ENCODE measurements around the gene FGF6. TPM values are rescaled to one million over a fixed set of nuclear protein-coding genes. Genes with fewer than 3 reads are reported as not detected.
"Not testable (repeated sequence)": the region's sequence is repeated elsewhere in the genome, so short reads cannot be mapped to it uniquely, and the experiment has no call there.

FGF6 gene
- total RNA-seq, 1 donor from 2014 or later: not detected

GRCh38 chr12:4404877-4405637, 40.6 kb downstream of the FGF6 start:
- peaks cover 22% of the 10 kb centered on the region for H3K27me3 Mint-ChIP-seq (ENCODE audit: low read depth)
- H3K4me1 Mint-ChIP-seq (ENCODE audit: low read depth); H3K9me3 Mint-ChIP-seq; H3K27ac Mint-ChIP-seq; H3K4me3 Mint-ChIP-seq (ENCODE audit: low read depth); DNase-seq (ENCODE audit: low spot score); H3K36me3 Mint-ChIP-seq (ENCODE audit: low read depth); intact Hi-C loops (cut with micrococcal nuclease): not testable (repeated sequence)

- H3K27me3 Mint-ChIP-seq (ENCODE audit: low read depth): peaks cover 26% of the 10 kb centered on the region
- no peak for DNase-seq (ENCODE audit: low spot score)
- intact Hi-C loops (cut with micrococcal nuclease): no loop called here
- no peaks in the 10 kb centered on the region for H3K4me1 Mint-ChIP-seq (ENCODE audit: low read depth)
- no peak overlapping the region for H3K4me3 Mint-ChIP-seq (ENCODE audit: low read depth)
- no peak overlapping the region for H3K27ac Mint-ChIP-seq
- H3K9me3 Mint-ChIP-seq: no peaks in the 10 kb centered on the region
- no peaks in the 10 kb centered on the region for H3K36me3 Mint-ChIP-seq (ENCODE audit: low read depth)
Measured at GRCh38 chr12:4402996-4403395, 42.6 kb downstream of the FGF6 start.

GRCh38 chr12:4401117-4401516, 44.5 kb downstream of the FGF6 start:
- Mint-ChIP-seq H3K36me3 (ENCODE audit: low read depth) (no peaks in the 10 kb centered on the region), H3K9me3 (no peaks in the 10 kb centered on the region), H3K27ac (no peak overlapping the region), H3K4me3 (ENCODE audit: low read depth) (no peak overlapping the region), H3K27me3 (ENCODE audit: low read depth) (peaks cover 34% of the 10 kb centered on the region), H3K4me1 (ENCODE audit: low read depth) (no peaks in the 10 kb centered on the region)
- intact Hi-C loops (cut with micrococcal nuclease): no loop called here
- DNase-seq (ENCODE audit: low spot score): no peak

- intact Hi-C loops (cut with micrococcal nuclease): no loop called here
- Mint-ChIP-seq H3K36me3 (ENCODE audit: low read depth) (no peaks in the 10 kb centered on the region), H3K27ac (no peak overlapping the region)
Measured at GRCh38 chr12:4395818-4396217, 49.8 kb downstream of the FGF6 start.

GRCh38 chr12:4393211-4393610, 52.4 kb downstream of the FGF6 start:
- intact Hi-C loops (cut with micrococcal nuclease): no loop called here
- H3K27me3 Mint-ChIP-seq (ENCODE audit: low read depth): peaks cover 35% of the 10 kb centered on the region
- no peaks in the 10 kb centered on the region for H3K4me1 Mint-ChIP-seq (ENCODE audit: low read depth)
- no peak overlapping the region for H3K27ac Mint-ChIP-seq
- no peaks in the 10 kb centered on the region for H3K9me3 Mint-ChIP-seq
- DNase-seq (ENCODE audit: low spot score): no peak
- H3K36me3 Mint-ChIP-seq (ENCODE audit: low read depth): no peaks in the 10 kb centered on the region
- no peak overlapping the region for H3K4me3 Mint-ChIP-seq (ENCODE audit: low read depth)

More at GRCh38 chr12:4395818-4396217, 49.8 kb downstream of the FGF6 start:
- Mint-ChIP-seq H3K4me3 (ENCODE audit: low read depth) (no peak overlapping the region), H3K9me3 (no peaks in the 10 kb centered on the region), H3K4me1 (ENCODE audit: low read depth) (no peaks in the 10 kb centered on the region), H3K27me3 (ENCODE audit: low read depth) (peaks cover 47% of the 10 kb centered on the region)
- DNase-seq (ENCODE audit: low spot score): no peak

GRCh38 chr12:4392223-4392742, 53.3 kb downstream of the FGF6 start:
- Mint-ChIP-seq H3K27ac (no peak overlapping the region), H3K4me1 (ENCODE audit: low read depth) (no peaks in the 10 kb centered on the region), H3K27me3 (ENCODE audit: low read depth) (peaks cover 34% of the 10 kb centered on the region), H3K4me3 (ENCODE audit: low read depth) (no peak overlapping the region), H3K36me3 (ENCODE audit: low read depth) (no peaks in the 10 kb centered on the region), H3K9me3 (no peaks in the 10 kb centered on the region)
- no peak for DNase-seq (ENCODE audit: low spot score)
- intact Hi-C loops (cut with micrococcal nuclease): no loop called here

GRCh38 chr12:4388662-4389061, 57.0 kb downstream of the FGF6 start:
- Mint-ChIP-seq H3K4me3 (ENCODE audit: low read depth) (no peak overlapping the region), H3K36me3 (ENCODE audit: low read depth) (no peaks in the 10 kb centered on the region), H3K9me3 (no peaks in the 10 kb centered on the region), H3K27me3 (ENCODE audit: low read depth) (peaks cover 24% of the 10 kb centered on the region), H3K4me1 (ENCODE audit: low read depth) (no peaks in the 10 kb centered on the region), H3K27ac (no peak overlapping the region)
- intact Hi-C loops (cut with micrococcal nuclease): no loop called here
- DNase-seq (ENCODE audit: low spot score): no peak

- H3K4me3 Mint-ChIP-seq (ENCODE audit: low read depth): no peak overlapping the region
- H3K9me3 Mint-ChIP-seq: no peaks in the 10 kb centered on the region
- intact Hi-C loops (cut with micrococcal nuclease): no loop called here
- no peak for DNase-seq (ENCODE audit: low spot score)
- no peaks in the 10 kb centered on the region for H3K36me3 Mint-ChIP-seq (ENCODE audit: low read depth)
- peaks cover 22% of the 10 kb centered on the region for H3K27me3 Mint-ChIP-seq (ENCODE audit: low read depth)
- no peaks in the 10 kb centered on the region for H3K4me1 Mint-ChIP-seq (ENCODE audit: low read depth)
- H3K27ac Mint-ChIP-seq: no peak overlapping the region
Measured at GRCh38 chr12:4388032-4388431, 57.6 kb downstream of the FGF6 start.

- Mint-ChIP-seq H3K27me3 (ENCODE audit: low read depth) (peaks cover 22% of the 10 kb centered on the region), H3K27ac (no peak overlapping the region), H3K4me1 (ENCODE audit: low read depth) (no peaks in the 10 kb centered on the region), H3K36me3 (ENCODE audit: low read depth) (no peaks in the 10 kb centered on the region), H3K9me3 (no peaks in the 10 kb centered on the region), H3K4me3 (ENCODE audit: low read depth) (no peak overlapping the region)
- intact Hi-C loops (cut with micrococcal nuclease): no loop called here
- DNase-seq (ENCODE audit: low spot score): no peak
Measured at GRCh38 chr12:4387607-4388006, 58.0 kb downstream of the FGF6 start.

- intact Hi-C loops (cut with micrococcal nuclease): no loop called here
- Mint-ChIP-seq H3K4me3 (ENCODE audit: low read depth) (no peak overlapping the region), H3K9me3 (no peaks in the 10 kb centered on the region), H3K36me3 (ENCODE audit: low read depth) (no peaks in the 10 kb centered on the region), H3K27me3 (ENCODE audit: low read depth) (peaks cover 21% of the 10 kb centered on the region), H3K4me1 (ENCODE audit: low read depth) (no peaks in the 10 kb centered on the region), H3K27ac (no peak overlapping the region)
- no peak for DNase-seq (ENCODE audit: low spot score)
Measured at GRCh38 chr12:4386801-4387200, 58.8 kb downstream of the FGF6 start.

Other genes starting within 250 kb of the FGF6 start
- 557 and 561 TPM in 2 replicates for gene CCND2, start 172.1 kb downstream of the FGF6 start, total RNA-seq
- 8.7 and 9.5 TPM in 2 replicates for gene TIGAR, start 124.6 kb downstream of the FGF6 start, total RNA-seq
- gene FGF23, start 66.1 kb downstream of the FGF6 start, total RNA-seq: not detected in 2 replicates
- gene RAD51AP1, start 93.1 kb upstream of the FGF6 start, total RNA-seq: 31.0 and 34.1 TPM in 2 replicates
- gene DYRK4, start 116.4 kb upstream of the FGF6 start, total RNA-seq: 30.1 and 34.4 TPM in 2 replicates
- 0.55 and 0.71 TPM in 2 replicates for gene AKAP3, start 203.2 kb upstream of the FGF6 start, total RNA-seq
- 124 and 125 TPM in 2 replicates for gene NDUFA9, start 203.3 kb upstream of the FGF6 start, total RNA-seq

All from activated T-helper 2 cell treated with anti-CD3 and anti-CD28 coated beads, Interferon-gamma antibody, Interleukin-2, Interleukin-4, amounts not matched to agents 10 μg/mL and 5 μg/mL and 100 μg/mL, durations not matched to agents 14 hours and 24 hours and 36 hours (primary cell).